ENCODE measurements around the gene GALNT14.

Gene GALNT14

GRCh38 chr2:31004257-31004656 lies 134.0 kb downstream of the GALNT14 start:
- no peak for DNase-seq (ENCODE audit: low spot score)

- no peak for DNase-seq (ENCODE audit: low spot score)
These were observed 134.5 kb downstream of the GALNT14 start for GRCh38 chr2:31003749-31004148.

GRCh38 chr2:31002537-31003150 lies 135.6 kb downstream of the GALNT14 start:
- DNase-seq (ENCODE audit: low spot score): no peak

GRCh38 chr2:31000970-31001369 lies 137.3 kb downstream of the GALNT14 start:
- DNase-seq (ENCODE audit: low spot score): no peak

GRCh38 chr2:30998672-30999071 lies 139.6 kb downstream of the GALNT14 start:
- DNase-seq (ENCODE audit: low spot score): no peak

GRCh38 chr2:30997979-30998378 lies 140.3 kb downstream of the GALNT14 start:
- DNase-seq (ENCODE audit: low spot score): no peak

GRCh38 chr2:30994227-30995056 lies 143.8 kb downstream of the GALNT14 start:
- no peak for DNase-seq (ENCODE audit: low spot score)

- DNase-seq (ENCODE audit: low spot score): no peak
These were observed 145.5 kb downstream of the GALNT14 start for GRCh38 chr2:30992781-30993180.

GRCh38 chr2:30990671-30991070 lies 147.6 kb downstream of the GALNT14 start:
- DNase-seq (ENCODE audit: low spot score): no peak

GRCh38 chr2:30990176-30990575 lies 148.1 kb downstream of the GALNT14 start:
- no peak for DNase-seq (ENCODE audit: low spot score)

GRCh38 chr2:30989746-30990145 lies 148.5 kb downstream of the GALNT14 start:
- no peak for DNase-seq (ENCODE audit: low spot score)

- no peak for DNase-seq (ENCODE audit: low spot score)
These were observed 150.7 kb downstream of the GALNT14 start for GRCh38 chr2:30987566-30987965.

- no peak for DNase-seq (ENCODE audit: low spot score)
These were observed 152.0 kb downstream of the GALNT14 start for GRCh38 chr2:30986231-30986580.

- no peak for DNase-seq (ENCODE audit: low spot score)
These were observed 152.6 kb downstream of the GALNT14 start for GRCh38 chr2:30985493-30986230.

GRCh38 chr2:30984148-30984547 lies 154.1 kb downstream of the GALNT14 start:
- DNase-seq (ENCODE audit: low spot score): peak; percentile 3

- DNase-seq (ENCODE audit: low spot score): no peak
These were observed 156.7 kb downstream of the GALNT14 start for GRCh38 chr2:30981510-30981909.

GRCh38 chr2:30981096-30981495 lies 157.1 kb downstream of the GALNT14 start:
- DNase-seq (ENCODE audit: low spot score): no peak

GRCh38 chr2:30979822-30980245 lies 158.4 kb downstream of the GALNT14 start:
- no peak for DNase-seq (ENCODE audit: low spot score)

GRCh38 chr2:30978854-30979253 lies 159.4 kb downstream of the GALNT14 start:
- DNase-seq (ENCODE audit: low spot score): no peak

- no peak for DNase-seq (ENCODE audit: low spot score)
These were observed 160.2 kb downstream of the GALNT14 start for GRCh38 chr2:30978044-30978443.

GRCh38 chr2:30975156-30975555 lies 163.1 kb downstream of the GALNT14 start:
- no peak for DNase-seq (ENCODE audit: low spot score)

- DNase-seq (ENCODE audit: low spot score): no peak
These were observed 163.7 kb downstream of the GALNT14 start for GRCh38 chr2:30974554-30974953.

- no peak for DNase-seq (ENCODE audit: low spot score)
These were observed 164.1 kb downstream of the GALNT14 start for GRCh38 chr2:30974092-30974491.

Data from pons (tissue), 1 donor.